Large intestine (tissue), 3 donors: ENCODE data around the gene SMIM33. TPM values are rescaled to one million over a fixed set of nuclear protein-coding genes. Genes with fewer than 3 reads are reported as not detected.

Experiments used
- DNase-seq, 2 donors: peaks; one replicate each; pipeline versions ENCODE4 v3.0.0 to v3.0.0-alpha.2; 2013
- H3K27ac ChIP-seq: one replicate; pipeline ENCODE4 v1.5.1; 2013; ENCODE audit warnings: low read length
- H3K27me3 ChIP-seq: 2 replicates; pipeline ENCODE4 v1.6.1; 2013; ENCODE audit warnings: low read length; ENCODE audit not compliant: control insufficient read depth, insufficient read depth
- H3K36me3 ChIP-seq: 2 replicates; pipeline ENCODE4 v1.6.1; 2013; ENCODE audit warnings: low read length; ENCODE audit not compliant: control insufficient read depth, insufficient read depth
- H3K4me1 ChIP-seq: one replicate; pipeline ENCODE4 v1.6.1; 2013; ENCODE audit warnings: low read length; ENCODE audit not compliant: control insufficient read depth, insufficient read depth
- H3K4me3 ChIP-seq: one replicate; pipeline ENCODE4 v1.5.1; 2013; ENCODE audit warnings: low read length
- H3K9me3 ChIP-seq: one replicate; pipeline ENCODE4 v1.6.1; 2013; ENCODE audit warnings: mild to moderate bottlenecking, low read depth, low read length, moderate library complexity; ENCODE audit not compliant: control insufficient read depth
- WGBS: methylation state at CpG from one replicate; pipeline ENCODE4 v1.1.5; 2013; ENCODE audit warnings: low lambda C conversion rate; ENCODE audit not compliant: insufficient coverage; 5-methylcytosine and 5-hydroxymethylcytosine counted together
- polyA plus RNA-seq: library from polyadenylated mRNA; unstranded; fragments of 120-200 nt; gene quantifications from one replicate; pipeline ENCODE4 v1.2.1, GENCODE V29; 2013

SMIM33 gene
- polyA plus RNA-seq, 1 donor = not detected

DNA sequence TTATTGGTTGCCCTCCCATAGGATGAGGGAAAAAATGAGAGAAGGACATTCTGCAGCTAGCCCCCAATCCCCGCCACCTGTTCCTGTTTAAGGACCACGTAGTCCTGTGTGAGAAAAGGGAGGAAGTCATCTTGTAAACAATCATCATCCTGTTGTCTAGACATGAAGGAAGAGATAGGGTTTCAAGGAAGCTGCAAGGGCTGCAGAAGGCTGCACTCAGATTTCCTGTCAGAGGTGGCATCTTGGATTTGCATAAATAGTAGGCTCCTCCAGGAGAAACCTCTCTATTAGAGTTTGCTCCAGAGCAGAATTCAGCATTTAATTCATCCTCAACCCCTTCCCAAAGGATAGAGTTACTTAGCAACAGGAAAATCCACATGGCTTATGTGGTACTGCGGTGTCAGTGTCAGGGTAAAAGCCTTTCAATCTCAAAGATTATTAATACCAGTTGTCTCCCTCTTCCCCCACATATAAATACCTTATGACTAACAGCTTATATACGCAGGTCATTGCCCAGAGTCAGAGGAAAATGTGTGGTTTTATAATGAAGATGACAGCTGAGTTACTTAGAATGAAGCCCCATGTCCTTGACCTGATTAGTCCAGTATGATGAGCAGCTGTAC, 26.9 kb upstream of the SMIM33 start:
- no CpG with 5 or more reads among the region's 4 CpGs for WGBS
- DNase-seq = no peak
- Histone ChIP-seq H3K9me3 (no peaks in the 10 kb centered on the region), H3K36me3 (no peaks in the 10 kb centered on the region), H3K4me1 (peaks cover 5% of the 10 kb centered on the region), H3K27ac (no peak overlapping the region), H3K27me3 (peaks cover 2% of the 10 kb centered on the region), H3K4me3 (no peak overlapping the region)

DNA sequence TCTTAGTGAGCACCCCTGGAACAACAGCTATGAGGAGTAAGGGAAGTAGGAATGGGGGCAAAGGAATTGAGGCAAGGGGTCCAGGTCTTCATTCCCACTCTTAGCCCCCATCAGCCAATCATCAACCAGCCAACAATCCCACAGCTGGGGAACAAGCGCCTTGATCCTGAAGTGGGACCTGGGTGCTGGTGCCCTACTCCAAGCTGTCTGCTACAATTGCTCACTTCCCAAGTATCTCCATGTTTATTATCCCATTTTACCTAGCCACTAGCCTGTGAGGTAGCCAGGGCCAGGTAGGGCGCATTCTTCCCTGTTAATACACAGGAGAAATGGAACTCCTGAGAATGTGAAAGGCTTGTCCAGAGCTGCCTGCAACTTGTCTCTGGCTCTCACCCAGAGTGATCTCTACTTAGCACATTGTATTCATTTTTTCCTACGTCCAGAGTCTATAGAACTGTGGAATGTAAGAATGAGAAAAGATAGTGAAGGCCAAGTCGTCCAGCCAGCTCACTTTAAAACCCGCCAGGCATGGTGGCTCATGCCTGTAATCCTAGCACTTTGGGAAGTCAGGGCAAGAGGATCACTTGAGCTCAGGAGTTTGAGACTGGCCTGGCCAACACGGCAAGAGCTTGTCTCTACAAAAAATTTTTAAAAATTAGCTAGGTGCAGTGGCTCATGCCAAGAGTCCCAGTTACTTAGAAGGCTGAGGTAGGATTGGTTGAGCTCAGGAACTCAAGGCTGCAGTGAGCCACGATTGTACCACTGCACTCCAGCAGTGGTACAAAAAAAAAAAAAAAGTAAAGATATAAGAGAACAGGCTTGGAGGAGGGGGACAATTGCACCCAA, 25.3 kb upstream of the SMIM33 start:
- DNase-seq = peak in 1 of 2 donors; percentile 19
- H3K27ac ChIP-seq = no peak overlapping the region
- H3K36me3 ChIP-seq = no peaks in the 10 kb centered on the region
- no peaks in the 10 kb centered on the region for H3K9me3 ChIP-seq
- no peak overlapping the region for H3K4me3 ChIP-seq
- no peaks in the 10 kb centered on the region for H3K4me1 ChIP-seq
- H3K27me3 ChIP-seq = peaks cover 2% of the 10 kb centered on the region
- no CpG with 5 or more reads among the region's 7 CpGs for WGBS

DNA sequence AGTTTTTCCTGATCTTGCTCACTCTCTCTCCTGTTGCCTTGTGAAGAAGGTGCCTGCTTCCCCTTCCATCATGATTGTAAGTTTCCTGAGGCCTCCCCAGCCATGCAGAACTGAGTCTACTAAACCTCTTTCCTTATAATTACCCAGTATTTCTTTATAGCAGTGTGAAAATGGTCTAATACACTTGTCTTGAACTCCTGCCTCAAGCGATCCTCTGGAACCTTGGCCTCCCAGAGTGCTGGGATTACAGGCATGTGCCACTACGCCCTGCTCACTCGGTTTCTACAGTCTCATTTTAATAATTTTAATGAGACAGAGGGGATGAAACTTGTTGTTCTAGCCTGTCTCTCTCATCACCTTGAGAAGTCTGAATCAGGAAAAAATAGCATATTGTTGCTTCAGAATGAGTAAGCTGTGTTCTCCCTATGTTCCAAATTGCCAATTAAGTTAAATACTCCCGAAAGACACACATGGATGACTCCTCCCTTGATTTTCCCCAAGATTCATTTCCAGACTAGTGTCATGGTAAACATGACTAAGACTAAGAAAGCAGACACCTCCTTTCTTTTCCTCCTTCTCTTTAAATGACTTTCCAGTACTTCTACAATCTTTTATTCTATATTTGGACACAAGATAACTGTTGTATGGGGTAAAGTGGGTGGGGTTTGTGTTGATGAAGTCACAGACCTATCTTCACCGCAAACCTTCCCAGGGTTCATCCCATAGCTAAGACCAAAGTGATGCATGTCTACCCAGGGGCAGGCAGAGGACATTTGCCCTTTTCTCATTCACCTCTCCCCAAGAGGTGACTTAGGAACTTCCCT, 23.6 kb upstream of the SMIM33 start:
- no CpG with 5 or more reads among the region's 5 CpGs for WGBS
- peaks cover 3% of the 10 kb centered on the region for H3K9me3 ChIP-seq
- H3K27me3 ChIP-seq = peaks cover 2% of the 10 kb centered on the region
- H3K4me1 ChIP-seq = no peaks in the 10 kb centered on the region
- no peak for DNase-seq
- H3K36me3 ChIP-seq = no peaks in the 10 kb centered on the region
- no peak overlapping the region for H3K27ac ChIP-seq
- no peak overlapping the region for H3K4me3 ChIP-seq

DNA sequence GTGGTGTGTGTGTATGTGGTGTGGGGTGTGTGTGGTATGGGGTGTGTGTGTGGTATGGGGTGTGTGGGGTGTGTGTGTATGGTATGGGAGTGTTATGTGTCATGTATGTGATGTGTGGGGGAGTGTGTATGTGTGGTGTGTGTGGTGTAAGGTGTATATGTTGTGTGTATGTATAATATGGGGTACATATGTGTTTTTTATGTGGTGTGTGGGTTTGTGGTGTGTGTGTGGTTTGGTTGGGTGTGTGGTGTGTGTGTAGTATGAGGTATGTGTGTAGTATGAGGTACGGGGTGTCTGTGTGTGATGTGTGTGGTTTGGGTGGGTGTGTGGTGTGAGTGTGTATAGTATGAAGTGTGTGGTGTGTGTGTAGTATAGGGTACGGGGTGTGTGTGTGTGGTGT, 19.6 kb upstream of the SMIM33 start:
- no peak overlapping the region for H3K4me3 ChIP-seq
- no peaks in the 10 kb centered on the region for H3K4me1 ChIP-seq
- H3K36me3 ChIP-seq = no peaks in the 10 kb centered on the region
- no peaks in the 10 kb centered on the region for H3K27me3 ChIP-seq
- no peak for DNase-seq
- H3K9me3 ChIP-seq = peaks cover 9% of the 10 kb centered on the region
- no peak overlapping the region for H3K27ac ChIP-seq
- no CpG with 5 or more reads among the region's 2 CpGs for WGBS

DNA sequence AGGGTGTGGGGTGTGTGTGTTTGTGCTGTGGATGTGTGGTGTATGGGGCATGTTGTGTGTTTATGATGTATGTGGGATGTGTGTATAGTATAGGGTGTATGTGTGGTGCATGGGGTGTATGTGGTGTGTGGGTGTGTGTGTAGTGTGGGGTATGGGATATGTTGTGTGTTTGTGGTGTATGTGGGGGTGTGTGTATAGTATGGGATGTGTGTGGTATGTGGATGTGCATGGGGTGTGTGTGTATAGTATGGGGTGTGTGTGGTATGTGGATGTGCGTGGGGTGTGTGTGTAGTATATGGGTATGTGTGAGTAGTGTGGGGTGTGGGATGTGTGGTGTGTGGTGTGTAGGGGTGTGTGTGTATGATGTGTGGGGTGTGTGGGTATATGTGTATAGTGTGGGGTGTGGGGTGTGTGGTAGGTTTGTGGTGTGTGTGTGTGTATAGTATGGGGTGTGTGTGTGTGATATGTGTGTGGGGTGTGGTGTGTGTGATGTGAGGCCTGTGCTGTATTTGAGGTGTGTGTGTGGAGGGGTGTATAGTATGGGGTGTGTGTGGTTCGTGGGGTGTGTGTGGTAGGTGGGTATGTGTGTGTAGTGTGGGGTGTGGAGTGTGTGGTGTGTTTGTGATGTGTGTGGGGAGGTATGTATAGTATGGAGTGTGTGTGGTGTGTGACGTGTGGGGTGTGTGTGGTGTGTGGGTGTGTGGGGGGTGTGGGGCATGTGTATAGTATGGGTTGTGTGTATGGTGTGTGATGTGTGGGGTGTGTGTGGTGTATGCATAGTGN, 18.7 kb upstream of the SMIM33 start:
- Histone ChIP-seq H3K9me3 (peaks cover 9% of the 10 kb centered on the region), H3K36me3 (no peaks in the 10 kb centered on the region), H3K27me3 (no peaks in the 10 kb centered on the region), H3K4me3 (no peak overlapping the region), H3K4me1 (no peaks in the 10 kb centered on the region), H3K27ac (no peak overlapping the region)
- no CpG with 5 or more reads among the region's 3 CpGs for WGBS
- no peak for DNase-seq

DNA sequence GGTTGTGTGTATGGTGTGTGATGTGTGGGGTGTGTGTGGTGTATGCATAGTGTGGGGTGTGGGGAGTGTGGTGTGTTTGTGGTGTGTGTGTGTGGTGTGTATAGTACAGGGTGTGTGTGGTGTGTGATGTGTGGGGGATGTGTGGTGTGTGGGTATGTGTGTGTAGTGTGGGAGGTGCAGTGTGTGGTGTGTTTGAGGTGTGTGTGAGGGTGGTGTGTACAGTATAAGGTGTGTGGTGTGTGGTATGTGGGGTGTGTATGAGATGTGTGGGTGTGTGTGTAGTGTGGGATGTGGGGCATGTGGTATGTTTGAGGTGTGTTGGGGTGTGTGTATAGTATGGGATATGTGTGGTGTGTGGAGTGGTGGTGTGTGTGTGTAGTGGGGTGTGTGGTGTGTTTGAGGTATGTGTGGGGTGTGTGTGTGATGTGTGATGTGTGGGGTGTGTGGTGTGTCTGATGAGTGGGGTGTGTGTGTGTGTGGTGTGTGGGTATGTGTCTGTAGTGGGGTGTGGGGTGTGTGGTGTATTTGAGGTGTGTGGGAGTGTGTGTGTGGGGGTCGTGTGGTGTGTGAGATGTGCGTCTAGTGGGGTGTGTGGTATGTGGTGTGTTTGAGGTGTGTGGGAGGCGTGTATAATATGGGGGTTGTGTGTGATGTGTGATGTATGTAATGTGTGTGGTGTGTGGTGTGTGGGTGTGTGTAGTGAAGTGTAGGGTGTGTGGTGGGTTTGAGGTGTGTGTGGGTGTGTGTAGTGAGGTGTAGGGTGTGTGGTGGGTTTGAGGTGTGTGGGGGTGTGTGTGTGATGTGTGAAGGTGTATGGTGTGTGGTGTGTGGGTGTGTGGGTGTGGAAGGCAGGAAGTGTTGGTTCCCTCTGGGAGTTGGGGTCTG, 16.9 kb upstream of the SMIM33 start:
- Histone ChIP-seq H3K27ac (no peak overlapping the region), H3K27me3 (no peaks in the 10 kb centered on the region), H3K4me1 (no peaks in the 10 kb centered on the region), H3K4me3 (no peak overlapping the region), H3K9me3 (peaks cover 9% of the 10 kb centered on the region), H3K36me3 (no peaks in the 10 kb centered on the region)
- WGBS = 90% methylated on average over 3 of the region's 3 CpGs
- no peak for DNase-seq

DNA sequence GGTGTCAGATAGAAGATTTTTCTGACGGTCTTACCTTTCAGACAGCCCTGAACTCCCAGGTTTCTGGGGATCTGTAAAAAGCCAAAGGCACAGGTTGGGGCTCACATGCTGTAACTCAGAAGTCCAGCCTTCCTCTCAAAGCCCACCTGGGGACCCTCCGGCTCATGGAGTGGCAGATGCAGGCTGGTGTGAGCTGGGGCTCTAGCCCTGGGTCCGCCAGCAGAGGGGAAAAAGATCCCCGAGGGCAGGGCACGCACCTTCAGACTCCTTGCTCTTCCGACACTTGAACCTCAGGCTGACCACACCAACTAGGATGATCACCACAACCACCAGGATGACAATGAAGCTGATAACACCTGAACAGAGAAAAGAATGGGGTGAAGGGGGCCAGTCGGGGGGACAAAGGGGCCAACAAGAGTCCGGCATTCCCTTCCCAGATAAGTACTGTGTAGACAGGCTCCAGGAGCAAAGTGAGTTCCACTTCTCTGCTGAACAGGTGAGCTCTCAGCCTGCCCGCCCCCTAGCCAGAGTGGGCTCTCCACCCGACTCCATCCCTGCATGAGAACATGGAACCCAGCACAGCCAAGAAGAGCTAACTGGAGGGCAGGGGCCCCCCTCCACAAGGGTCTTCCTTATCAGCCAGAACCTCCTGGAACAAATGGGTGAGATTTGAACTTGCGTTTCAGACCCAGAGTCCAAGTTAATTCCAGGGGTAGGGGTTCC, 16.1 kb upstream of the SMIM33 start:
- no CpG with 5 or more reads among the region's 11 CpGs for WGBS

DNA sequence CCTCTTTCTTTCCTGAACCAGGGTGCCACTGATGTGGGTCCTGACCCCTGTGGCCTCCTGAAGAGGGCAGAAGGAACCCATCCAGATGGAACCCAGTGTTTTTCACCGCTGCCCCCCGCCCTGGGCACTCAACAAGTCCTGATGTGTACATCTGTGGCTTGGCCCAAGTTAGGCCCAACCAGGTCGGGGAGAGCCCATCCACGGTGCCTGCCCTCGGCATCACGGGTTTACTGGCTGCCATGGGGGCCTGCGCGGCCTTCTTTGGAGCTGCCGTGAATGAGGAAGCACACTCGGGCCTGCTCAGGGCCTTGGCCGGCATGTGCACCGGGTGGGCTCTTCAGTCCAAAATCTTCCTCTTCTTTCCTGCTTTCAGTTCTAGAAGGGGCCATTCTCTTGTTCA, 14.0 kb upstream of the SMIM33 start:
- Histone ChIP-seq H3K27me3 (no peaks in the 10 kb centered on the region), H3K4me3 (no peak overlapping the region), H3K4me1 (no peaks in the 10 kb centered on the region), H3K27ac (no peak overlapping the region), H3K9me3 (peaks cover 9% of the 10 kb centered on the region), H3K36me3 (no peaks in the 10 kb centered on the region)
- no peak for DNase-seq
- no CpG with 5 or more reads among the region's 12 CpGs for WGBS

More for the DNA sequence above, 16.1 kb upstream of the SMIM33 start:
- no peak overlapping the region for H3K27ac ChIP-seq
- H3K27me3 ChIP-seq = no peaks in the 10 kb centered on the region
- no peaks in the 10 kb centered on the region for H3K36me3 ChIP-seq
- DNase-seq = no peak
- peaks cover 9% of the 10 kb centered on the region for H3K9me3 ChIP-seq
- no peaks in the 10 kb centered on the region for H3K4me1 ChIP-seq
- no peak overlapping the region for H3K4me3 ChIP-seq

DNA sequence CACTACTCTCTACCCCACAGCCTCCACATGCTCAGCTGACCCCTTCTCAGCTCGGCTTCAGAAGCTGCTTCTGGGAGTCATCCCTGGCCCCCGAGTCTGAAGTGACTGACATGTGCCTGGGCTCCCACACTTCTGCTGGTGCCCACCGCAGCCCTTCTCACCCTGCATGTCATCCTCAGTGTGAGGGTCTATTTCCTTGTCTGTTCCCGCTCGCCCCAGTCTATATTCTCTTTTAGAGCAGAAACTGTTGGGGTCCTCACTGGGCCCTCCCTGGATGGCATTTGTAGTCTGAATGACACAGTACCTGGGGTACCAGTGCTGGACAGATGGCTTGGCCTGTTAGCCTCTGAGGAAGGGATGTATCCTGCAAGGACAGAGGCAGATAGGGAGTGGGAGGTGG, 13.6 kb upstream of the SMIM33 start:
- H3K36me3 ChIP-seq = no peaks in the 10 kb centered on the region
- WGBS = no CpG with 5 or more reads among the region's 5 CpGs
- H3K27me3 ChIP-seq = no peaks in the 10 kb centered on the region
- H3K27ac ChIP-seq = no peak overlapping the region
- H3K9me3 ChIP-seq = peaks cover 5% of the 10 kb centered on the region
- H3K4me3 ChIP-seq = no peak overlapping the region
- no peak for DNase-seq
- H3K4me1 ChIP-seq = no peaks in the 10 kb centered on the region
